A673 (cell line): ENCODE results near the gene PIGS. TPM values are rescaled to one million over a fixed set of nuclear protein-coding genes. Genes with fewer than 3 reads are reported as not detected.

ENCODE experiments used
- BruUV-seq: library from RNA; stranded (reverse); fragments of 400-500 nt; replicated peaks from 2 replicates; lab custom pipeline; 2021; lab: Mats Ljungman, UMichigan
- CTCF ChIA-PET: fragments of 300-600 bp; sonication (Branson Sonifier 250); formaldehyde crosslinking; loops from one replicate; lab custom pipeline; 2022; ENCODE audit warnings: antibody characterized with exemption; lab: Charles Lee
- POLR2A ChIA-PET: fragments of 300-600 bp; sonication (Branson Sonifier 250); formaldehyde crosslinking; loops from one replicate; lab custom pipeline; 2022; ENCODE audit warnings: antibody characterized with exemption; ENCODE audit not compliant: low non-redundant PET; lab: Charles Lee
- DNase-seq: peaks from one replicate; pipeline ENCODE4 v3.0.0-alpha.2; 2015; ENCODE audit warnings: low spot score
- H3K27ac ChIP-seq: fragments of 200-600 bp; sonication (generic); 2 replicates; pipeline ENCODE4 v1.5.1; 2016; ENCODE audit warnings: mixed run types, low read depth, mild to moderate bottlenecking, mixed read lengths, antibody characterized with exemption, low read length; ENCODE audit not compliant: poor library complexity, severe bottlenecking
- H3K27me3 ChIP-seq: fragments of 200-600 bp; sonication (generic); replicated peaks from 2 replicates; pipeline ENCODE4 v1.6.1; 2017; ENCODE audit warnings: mixed run types, low read depth, mild to moderate bottlenecking, mixed read lengths, antibody characterized with exemption, low read length; ENCODE audit not compliant: insufficient read depth, poor library complexity
- H3K36me3 ChIP-seq: fragments of 200-600 bp; sonication (generic); 2 replicates; pipeline ENCODE4 v1.6.1; 2016; ENCODE audit warnings: mixed run types, mild to moderate bottlenecking, mixed read lengths, antibody characterized with exemption, low read length; ENCODE audit not compliant: insufficient read depth, poor library complexity, severe bottlenecking
- H3K4me1 ChIP-seq: fragments of 200-600 bp; sonication (generic); 2 replicates; pipeline ENCODE4 v1.6.1; 2017; ENCODE audit warnings: mixed run types, mild to moderate bottlenecking, mixed read lengths, antibody characterized with exemption, low read length; ENCODE audit not compliant: insufficient read depth, poor library complexity, severe bottlenecking
- H3K4me3 ChIP-seq: fragments of 200-600 bp; sonication (generic); 2 replicates; pipeline ENCODE4 v1.5.1; 2016; ENCODE audit warnings: low read depth, mixed run types, mild to moderate bottlenecking, mixed read lengths, low read length; ENCODE audit not compliant: poor library complexity, severe bottlenecking
- H3K9me3 ChIP-seq: fragments of 200-600 bp; sonication (generic); 2 replicates; pipeline ENCODE4 v1.6.1; 2016; ENCODE audit warnings: mixed run types, low read depth, mild to moderate bottlenecking, mixed read lengths, antibody characterized with exemption, low read length; ENCODE audit not compliant: poor library complexity, severe bottlenecking
- CTCF ChIP-seq: fragments of 300-800, 200-600 bp; sonication (generic); conservative IDR thresholded peaks from 2 replicates; pipeline ENCODE4 v1.5.1; 2017; ENCODE audit warnings: low read depth, mild to moderate bottlenecking, antibody characterized with exemption, low read length, moderate library complexity, mixed read lengths
- EZH2 ChIP-seq: fragments of 200-600 bp; sonication (generic); IDR thresholded peaks from 2 replicates; pipeline ENCODE4 v1.6.1; 2017; ENCODE audit warnings: borderline replicate concordance, low read depth, mild to moderate bottlenecking, mixed read lengths, antibody characterized with exemption, low read length; ENCODE audit not compliant: poor library complexity, severe bottlenecking
- intact Hi-C: fragments of 100-400 bp; cut with micrococcal nuclease; formaldehyde crosslinking; loops from one replicate; pipeline ENCODE4 v1.10.0; 2022; ENCODE audit not compliant: unreplicated experiment
- total RNA-seq: library from RNA; stranded (reverse); gene quantifications from 2 replicates; pipeline ENCODE4 v1.2.3, GENCODE V29; 2021

The PIGS gene
- total RNA-seq, 1 experiment from 2014 or later: 51.6 TPM

- H3K27me3 ChIP-seq: peaks cover 5% of the 10 kb centered on the region
- TF ChIP-seq EZH2: no peak
- TF ChIP-seq CTCF: no peak
These were observed 36.5 kb downstream of the PIGS start for GRCh38 chr17:28534740-28535375.

DNA sequence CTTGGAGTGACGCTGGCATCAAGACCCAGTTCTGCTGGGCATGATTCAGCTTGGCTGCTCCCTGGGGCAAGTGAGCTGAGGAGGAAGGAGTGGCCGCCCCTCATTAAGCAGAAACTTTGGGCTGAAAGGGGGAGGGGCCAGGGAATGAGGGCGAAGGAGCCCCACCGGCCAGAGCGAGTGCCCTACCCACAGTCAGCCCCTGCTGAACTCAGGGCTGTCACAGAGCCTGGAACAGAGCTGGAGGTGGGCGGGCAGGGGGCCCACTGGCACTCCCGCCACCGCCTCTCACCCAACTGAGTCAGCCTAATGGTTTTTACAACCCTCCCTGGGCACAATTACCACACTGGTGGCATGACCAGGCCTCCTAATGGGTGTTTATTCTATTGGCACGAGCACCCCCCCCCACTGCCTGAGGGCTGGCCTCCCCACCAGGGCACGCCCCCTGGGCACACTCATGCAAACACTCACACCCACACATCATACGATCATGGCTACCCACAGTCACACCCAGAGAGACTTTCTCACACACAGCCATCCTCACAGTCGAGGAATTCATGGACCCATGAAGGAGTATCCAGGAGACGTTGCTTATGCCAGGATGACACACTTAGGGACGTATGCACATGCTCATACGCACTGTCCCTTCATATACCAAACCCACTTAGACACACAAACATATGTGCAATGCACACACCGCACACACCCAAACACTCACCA is 38.1 kb downstream of the PIGS start:
- Histone ChIP-seq H3K4me3 (no peak overlapping the region), H3K9me3 (no peaks in the 10 kb centered on the region), H3K36me3 (no peaks in the 10 kb centered on the region), H3K27ac (no peak overlapping the region), H3K27me3 (peaks cover 5% of the 10 kb centered on the region), H3K4me1 (no peaks in the 10 kb centered on the region)
- TF ChIP-seq CTCF: no peak
- TF ChIP-seq EZH2: no peak
- ChIA-PET CTCF (interaction anchor here (0.5 kb wide), 1 partner anchor 241 kb away, joined by 5 read pairs; no protein-coding TSS in a partner anchor), POLR2A (no interaction called here)
- intact Hi-C loops: no loop called here
- no peak for DNase-seq
- no TSS peak for BruUV-seq

More at GRCh38 chr17:28534740-28535375, 36.5 kb downstream of the PIGS start:
- Histone ChIP-seq H3K27ac (no peak overlapping the region), H3K9me3 (no peaks in the 10 kb centered on the region), H3K4me1 (no peaks in the 10 kb centered on the region), H3K4me3 (no peak overlapping the region), H3K36me3 (no peaks in the 10 kb centered on the region)
- ChIA-PET POLR2A (no interaction called here), CTCF (interaction anchor here (0.9 kb wide), 1 partner anchor 12 kb away, joined by 3 read pairs; no protein-coding TSS in a partner anchor)
- intact Hi-C loops: no loop called here
- DNase-seq: no peak
- no TSS peak for BruUV-seq

DNA sequence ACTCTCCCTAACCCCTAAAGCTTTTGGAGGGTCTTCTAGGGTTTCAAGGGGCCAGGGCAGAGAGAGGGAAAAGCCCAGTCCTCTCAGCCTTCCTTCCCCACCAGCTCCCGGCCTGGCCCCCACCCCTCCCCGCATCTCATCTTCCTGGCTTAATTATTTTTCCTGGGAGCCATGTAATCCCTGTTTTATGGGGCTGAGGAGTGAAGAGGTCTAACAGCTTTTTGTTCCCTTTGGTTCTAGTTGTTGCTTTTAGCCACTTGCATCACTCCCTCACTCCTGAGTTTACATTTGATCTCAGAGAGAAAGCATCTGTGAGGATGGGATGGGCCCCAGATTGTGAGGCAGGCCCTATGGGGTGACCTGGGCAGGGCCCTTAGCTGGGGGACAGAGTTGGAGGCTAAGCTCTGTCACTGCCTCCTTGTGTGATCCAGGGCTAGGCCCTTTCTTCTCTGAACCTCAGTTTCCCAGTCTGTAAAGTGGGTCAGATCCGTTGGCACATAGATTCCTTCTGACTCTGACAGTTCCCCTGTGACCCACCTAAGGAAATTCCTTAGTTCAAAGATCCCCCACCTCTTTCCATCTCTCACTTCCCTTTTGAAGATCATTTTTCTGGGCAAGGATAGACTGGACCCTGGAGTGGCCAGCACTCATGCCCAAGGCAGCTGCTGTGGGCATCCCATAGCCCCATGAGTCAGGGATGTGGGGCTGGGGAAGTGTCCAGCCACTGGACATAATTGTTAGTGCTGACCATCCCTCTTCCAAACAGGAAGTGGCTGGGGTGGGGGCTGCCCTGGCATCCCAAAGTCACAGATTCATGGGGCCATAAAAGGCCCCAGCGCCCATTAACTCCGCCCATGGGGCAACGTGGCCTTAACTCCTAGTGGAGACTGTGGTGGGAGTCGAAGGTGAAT is 39.0 kb downstream of the PIGS start:
- DNase-seq: no peak
- BruUV-seq: no TSS peak
- Histone ChIP-seq H3K4me3 (no peak overlapping the region), H3K4me1 (no peaks in the 10 kb centered on the region), H3K27me3 (peaks cover 5% of the 10 kb centered on the region), H3K9me3 (no peaks in the 10 kb centered on the region), H3K27ac (no peak overlapping the region), H3K36me3 (no peaks in the 10 kb centered on the region)
- POLR2A ChIA-PET: no interaction called here
- intact Hi-C loops: no loop called here
- no peak for TF ChIP-seq EZH2
- no peak for TF ChIP-seq CTCF
- CTCF ChIA-PET: interaction anchor here (0.5 kb wide), 1 partner anchor 9 kb away, joined by 3 read pairs; no protein-coding TSS in a partner anchor
